GM12892 (cell line): ENCODE data around the gene IDH1.

Source experiments
- POLR2A ChIP-seq: IDR thresholded peaks from 2 replicates; pipeline ENCODE4 v1.6.1; 2011; ENCODE audit warnings: low read depth, low read length, control low read depth
- POLR2AphosphoS5 ChIP-seq: IDR thresholded peaks from 2 replicates; pipeline ENCODE4 v1.6.1; 2011; ENCODE audit warnings: low read depth, low read length, control low read depth

GRCh38 chr2:208256192-208256782 lies 1.4 kb upstream of the IDH1 start:
- TF ChIP-seq POLR2AphosphoS5 (no peak), POLR2A (no peak)
